ENCODE results near the gene IFTAP. TPM values are rescaled to one million over a fixed set of nuclear protein-coding genes. Genes with fewer than 3 reads are reported as not detected.

IFTAP gene
- total and polyA plus RNA-seq, 2 of the 13 experiments (the other 11 are each of a cell fraction or from before 2014, with no cell fraction given): 11.3 to 29.4 TPM

- no TSS peak for BruUV-seq (replicated peaks)
- intact Hi-C loops (cut with micrococcal nuclease; ENCODE audit: unreplicated experiment): no loop called here
- Histone ChIP-seq H3K27me3 (ENCODE audit: control insufficient read depth in 1 of 2, insufficient read depth in 2 of 2, low read length in 2 of 2) (no peaks in the 10 kb centered on the region; a peak in 1 of 5 replicates), H3K36me3 (replicated peaks in 1 of 2; ENCODE audit: control insufficient read depth in 1 of 2, insufficient read depth in 2 of 2, low read length in 2 of 2) (no peaks in the 10 kb centered on the region), H3K9me3 (ENCODE audit: low read length) (no peaks in the 10 kb centered on the region), H3K27ac (ENCODE audit: extremely low read length, insufficient read depth, low read length) (no peak overlapping the region), H3K9ac (ENCODE audit: insufficient read depth, low read depth, low read length) (no peak overlapping the region), H3K4me2 (ENCODE audit: low read depth, low read length) (no peak overlapping the region), H3K79me2 (ENCODE audit: insufficient read depth, low read length) (no peaks in the 10 kb centered on the region), H4K20me1 (ENCODE audit: insufficient read depth, low read length) (no peaks in the 10 kb centered on the region), H3K4me3 (replicated peaks in 1 of 3; ENCODE audit: insufficient read depth in 1 of 3, low read depth in 2 of 3, low read length in 3 of 3) (no peak overlapping the region), H2AFZ (ENCODE audit: low read length) (no peak overlapping the region), H3K4me1 (ENCODE audit: insufficient read depth, low read length) (no peaks in the 10 kb centered on the region)
- no peak for DNase-seq (ENCODE audit: low spot score)
- TF ChIP-seq DMAP1 (CRISPR knock-in tag; IDR thresholded peaks at IDR 0.05): no peak
- TF ChIP-seq, protein P1, sequence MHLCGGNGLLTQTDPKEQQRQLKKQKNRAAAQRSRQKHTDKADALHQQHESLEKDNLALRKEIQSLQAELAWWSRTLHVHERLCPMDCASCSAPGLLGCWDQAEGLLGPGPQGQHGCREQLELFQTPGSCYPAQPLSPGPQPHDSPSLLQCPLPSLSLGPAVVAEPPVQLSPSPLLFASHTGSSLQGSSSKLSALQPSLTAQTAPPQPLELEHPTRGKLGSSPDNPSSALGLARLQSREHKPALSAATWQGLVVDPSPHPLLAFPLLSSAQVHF (CRISPR knock-in tag; IDR thresholded peaks at IDR 0.05): no peak
- TF ChIP-seq XBP1 (CRISPR knock-in tag; IDR thresholded peaks at IDR 0.05): no peak
- TF ChIP-seq GMEB1 (CRISPR knock-in tag; IDR thresholded peaks at IDR 0.05; ENCODE audit: borderline replicate concordance): no peak
- TF ChIP-seq CREM (IDR thresholded peaks at IDR 0.05): no peak
- no peak for TF ChIP-seq CREM (CRISPR knock-in tag; IDR thresholded peaks at IDR 0.05)
- TF ChIP-seq NPAS2 (CRISPR knock-in tag; IDR thresholded peaks at IDR 0.05; ENCODE audit: borderline replicate concordance): no peak
- TF ChIP-seq ZNF501 (CRISPR knock-in tag; IDR thresholded peaks at IDR 0.05): no peak
- TF ChIP-seq YY1 (IDR thresholded peaks at IDR 0.05; ENCODE audit: insufficient read depth, insufficient replicate concordance, low read depth, low read length): no peak
- no peak for TF ChIP-seq ELF3 (CRISPR knock-in tag; IDR thresholded peaks at IDR 0.05)
- TF ChIP-seq EEA1 (CRISPR knock-in tag; IDR thresholded peaks at IDR 0.05; ENCODE audit: borderline replicate concordance): no peak
- no peak for TF ChIP-seq ISX (CRISPR knock-in tag; conservative IDR thresholded peaks at IDR 0.05)
- TF ChIP-seq ATF3 (CRISPR knock-in tag; IDR thresholded peaks at IDR 0.05): no peak
- TF ChIP-seq PITX1 (CRISPR knock-in tag; IDR thresholded peaks at IDR 0.05): no peak
- 3% methylated on average over 2 of the region's 2 CpGs for WGBS (ENCODE audit: low lambda C conversion rate)
- CTCF ChIA-PET (ENCODE audit: low intra/inter-chr PET ratio, low total read pairs): no interaction called here
- FAIRE-seq: no peak
- in situ Hi-C loops (cut with HindIII; ENCODE audit: extremely low pct_ligation_motif_present, low pct_unique_long_range_greater_than_20kb): no loop called here
- no peak for ATAC-seq
- POLR2A ChIA-PET: no interaction called here
These were observed 93.8 kb downstream of the IFTAP start for GRCh38 chr11:36688132-36688531.

Measured in HepG2 (cell line).